Measurements from ENCODE around the gene SGSM1. TPM values are rescaled to one million over a fixed set of nuclear protein-coding genes. Genes with fewer than 3 reads are reported as not detected.
"Not testable (repeated sequence)": the region's sequence is repeated elsewhere in the genome, so short reads cannot be mapped to it uniquely, and the experiment has no call there.

Gene SGSM1
- total RNA-seq, 3 donors from 2014 or later = 2.0 to 6.5 (median 3.0) TPM

- no peaks in the 10 kb centered on the region for H3K36me3 ChIP-seq (ENCODE audit: low read depth)
- DNase-seq (peak in 2 of 3 donors; percentile 32 to 36), ATAC-seq (no peak)
- no peak for TF ChIP-seq CTCF (IDR thresholded peaks at IDR 0.05)
- H3K4me1 ChIP-seq (ENCODE audit: low read depth) = peaks cover 14% of the 10 kb centered on the region
- no peaks in the 10 kb centered on the region for H3K9me3 ChIP-seq
- no peak overlapping the region for H3K4me3 ChIP-seq
- intact Hi-C loops (cut with DNase I, micrococcal nuclease) = no loop called here
These were observed 87.5 kb downstream of the SGSM1 start for GRCh38 chr22:24893341-24894070.

- no peak overlapping the region for H3K4me3 ChIP-seq
- ATAC-seq (peak; percentile 97), DNase-seq (peak; percentile 87 to 91 (median 89))
- no peaks in the 10 kb centered on the region for H3K9me3 ChIP-seq
- no peak for TF ChIP-seq CTCF (IDR thresholded peaks at IDR 0.05)
- no peaks in the 10 kb centered on the region for H3K36me3 ChIP-seq (ENCODE audit: low read depth)
- H3K4me1 ChIP-seq (ENCODE audit: low read depth) = peaks cover 14% of the 10 kb centered on the region
- intact Hi-C loops (cut with DNase I, micrococcal nuclease) = no loop called here
These were observed 88.4 kb downstream of the SGSM1 start for GRCh38 chr22:24894220-24894975.

- TF ChIP-seq CTCF (IDR thresholded peaks at IDR 0.05) = no peak
- H3K4me1 ChIP-seq (ENCODE audit: low read depth) = peaks cover 14% of the 10 kb centered on the region
- H3K4me3 ChIP-seq = no peak overlapping the region
- no peaks in the 10 kb centered on the region for H3K9me3 ChIP-seq
- ATAC-seq (peak; percentile 84), DNase-seq (peak; percentile 80 to 89 (median 82))
- intact Hi-C loops (cut with DNase I, micrococcal nuclease) = no loop called here
- H3K36me3 ChIP-seq (ENCODE audit: low read depth) = no peaks in the 10 kb centered on the region
These were observed 89.0 kb downstream of the SGSM1 start for GRCh38 chr22:24894998-24895397.

- peaks cover 10% of the 10 kb centered on the region for H3K9me3 ChIP-seq
- no peaks in the 10 kb centered on the region for H3K4me1 ChIP-seq (ENCODE audit: low read depth)
- no peaks in the 10 kb centered on the region for H3K36me3 ChIP-seq (ENCODE audit: low read depth)
- peak; percentile 66 for ATAC-seq
- no peak overlapping the region for H3K4me3 ChIP-seq
- intact Hi-C loops (cut with DNase I, micrococcal nuclease) = no loop called here
- no peak for TF ChIP-seq CTCF (IDR thresholded peaks at IDR 0.05)
- no peak for DNase-seq
These were observed 95.4 kb downstream of the SGSM1 start for GRCh38 chr22:24901448-24901847.

- no peaks in the 10 kb centered on the region for H3K36me3 ChIP-seq (ENCODE audit: low read depth)
- intact Hi-C loops (cut with DNase I, micrococcal nuclease) = no loop called here
- no peak for DNase-seq
- TF ChIP-seq CTCF (IDR thresholded peaks at IDR 0.05) = no peak
- peaks cover 11% of the 10 kb centered on the region for H3K9me3 ChIP-seq
- ATAC-seq = no peak
- no peak overlapping the region for H3K4me3 ChIP-seq
- H3K4me1 ChIP-seq (ENCODE audit: low read depth) = no peaks in the 10 kb centered on the region
These were observed 99.9 kb downstream of the SGSM1 start for GRCh38 chr22:24905909-24906308.

GRCh38 chr22:24907101-24907500, 101.1 kb downstream of the SGSM1 start:
- intact Hi-C loops (cut with DNase I, micrococcal nuclease); H3K36me3 ChIP-seq (ENCODE audit: low read depth); H3K4me3 ChIP-seq; H3K4me1 ChIP-seq (ENCODE audit: low read depth); ATAC-seq; DNase-seq: not testable (repeated sequence)
- H3K9me3 ChIP-seq = peaks cover 11% of the 10 kb centered on the region

Data from mucosa of descending colon (tissue), 3 donors.